Renal pelvis (tissue), 12 donors: ENCODE data around the gene TGM5. TPM values are rescaled to one million over a fixed set of nuclear protein-coding genes. Genes with fewer than 3 reads are reported as not detected.
"Not testable (repeated sequence)": the region's sequence is repeated elsewhere in the genome, so short reads cannot be mapped to it uniquely, and the experiment has no call there.

Experiments
- DNase-seq: peaks from one replicate; pipeline ENCODE4 v3.0.0-alpha.2; 2013
- long read RNA-seq, 16 experiments: transcript quantifications; one replicate each; lab custom pipeline, GENCODE V29; 2026
- polyA plus RNA-seq, 3 donors: library from polyadenylated mRNA; unstranded; fragments of 120-200 nt; gene quantifications; one replicate each; pipeline ENCODE4 v1.2.1, GENCODE V29; 2013; ENCODE audit not compliant: insufficient read length in 3 of 3

Gene TGM5, protein sequence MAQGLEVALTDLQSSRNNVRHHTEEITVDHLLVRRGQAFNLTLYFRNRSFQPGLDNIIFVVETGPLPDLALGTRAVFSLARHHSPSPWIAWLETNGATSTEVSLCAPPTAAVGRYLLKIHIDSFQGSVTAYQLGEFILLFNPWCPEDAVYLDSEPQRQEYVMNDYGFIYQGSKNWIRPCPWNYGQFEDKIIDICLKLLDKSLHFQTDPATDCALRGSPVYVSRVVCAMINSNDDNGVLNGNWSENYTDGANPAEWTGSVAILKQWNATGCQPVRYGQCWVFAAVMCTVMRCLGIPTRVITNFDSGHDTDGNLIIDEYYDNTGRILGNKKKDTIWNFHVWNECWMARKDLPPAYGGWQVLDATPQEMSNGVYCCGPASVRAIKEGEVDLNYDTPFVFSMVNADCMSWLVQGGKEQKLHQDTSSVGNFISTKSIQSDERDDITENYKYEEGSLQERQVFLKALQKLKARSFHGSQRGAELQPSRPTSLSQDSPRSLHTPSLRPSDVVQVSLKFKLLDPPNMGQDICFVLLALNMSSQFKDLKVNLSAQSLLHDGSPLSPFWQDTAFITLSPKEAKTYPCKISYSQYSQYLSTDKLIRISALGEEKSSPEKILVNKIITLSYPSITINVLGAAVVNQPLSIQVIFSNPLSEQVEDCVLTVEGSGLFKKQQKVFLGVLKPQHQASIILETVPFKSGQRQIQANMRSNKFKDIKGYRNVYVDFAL
- not detected for polyA plus RNA-seq
- long read RNA-seq, donor 1, result 0 reads
- long read RNA-seq, donor 2, result 0 reads
- long read RNA-seq, donor 3, result 0 reads
- long read RNA-seq, donor 4, result 0 reads
- long read RNA-seq, donor 5, result 0 reads
- long read RNA-seq, donor 6, result 0 reads
- long read RNA-seq, donor 7, result 0 reads
- long read RNA-seq, donor 8, result 0 reads
- long read RNA-seq, donor 9, result 0 reads
- long read RNA-seq, donor 10, result 0 reads
- long read RNA-seq, donor 11, result 0 reads
- long read RNA-seq, donor 12, result 0 reads
- long read RNA-seq, donor 13, result 0 reads
- long read RNA-seq, donor 14, result 0 reads
- long read RNA-seq, donor 15, result 0 reads
- long read RNA-seq, donor 16, result 0 reads

GRCh38 chr15:43266834-43267233, at the start of gene TGM5:
Gene TGM5 (minus strand): TSS chr15:43266928. CDS start chr15:43266849, 79 bp downstream.
- DNase-seq, result no peak

DNA sequence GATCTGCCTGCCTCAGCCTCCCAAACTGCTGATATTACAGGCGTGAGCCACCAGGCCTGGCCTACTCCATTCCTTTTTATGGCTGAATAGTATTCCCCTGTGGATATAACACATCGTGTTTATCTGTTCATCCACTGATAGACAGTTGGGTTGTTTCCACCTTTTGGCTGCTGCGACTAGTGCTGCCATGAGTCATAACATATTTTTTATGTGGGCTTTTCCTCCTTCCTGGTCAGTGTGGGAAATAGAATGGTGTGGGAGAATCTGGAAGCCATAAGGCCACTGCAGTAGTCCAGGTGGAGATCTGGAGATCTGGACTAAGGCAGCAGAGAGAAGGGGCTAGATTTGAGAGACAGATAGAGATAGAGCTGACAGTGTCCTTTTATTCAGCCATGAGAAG, 47.4 kb upstream of the TGM5 start:
- DNase-seq, result no peak

- DNase-seq, result no peak
Measured at GRCh38 chr15:43312378-43312777, 45.6 kb upstream of the TGM5 start.

GRCh38 chr15:43302205-43302817, 35.6 kb upstream of the TGM5 start, which contains the start of gene TGM7:
Gene TGM7 (minus strand): TSS chr15:43302255.
- no peak for DNase-seq

GRCh38 chr15:43299884-43300283, 33.2 kb upstream of the TGM5 start:
- no peak for DNase-seq

DNA sequence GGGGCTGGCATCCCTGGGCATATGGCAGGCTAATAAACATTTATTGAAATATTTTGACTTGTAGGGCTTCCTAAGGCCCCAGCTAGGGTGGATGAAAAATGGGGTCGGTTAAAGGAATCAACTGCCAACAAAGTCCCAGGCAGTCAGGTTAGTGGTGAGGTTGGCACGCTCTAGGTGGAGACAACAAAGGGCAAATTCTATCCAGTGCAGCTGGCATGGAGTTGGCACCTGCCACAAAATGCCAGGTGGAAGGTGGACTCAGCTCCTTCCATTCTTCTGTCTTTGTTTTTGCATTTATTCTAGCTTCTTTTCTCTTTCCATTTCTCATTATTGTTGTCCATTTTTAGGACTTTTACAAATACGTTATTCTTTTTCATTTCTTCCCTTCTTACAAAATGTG, 32.7 kb upstream of the TGM5 start:
- DNase-seq, result no peak

DNA sequence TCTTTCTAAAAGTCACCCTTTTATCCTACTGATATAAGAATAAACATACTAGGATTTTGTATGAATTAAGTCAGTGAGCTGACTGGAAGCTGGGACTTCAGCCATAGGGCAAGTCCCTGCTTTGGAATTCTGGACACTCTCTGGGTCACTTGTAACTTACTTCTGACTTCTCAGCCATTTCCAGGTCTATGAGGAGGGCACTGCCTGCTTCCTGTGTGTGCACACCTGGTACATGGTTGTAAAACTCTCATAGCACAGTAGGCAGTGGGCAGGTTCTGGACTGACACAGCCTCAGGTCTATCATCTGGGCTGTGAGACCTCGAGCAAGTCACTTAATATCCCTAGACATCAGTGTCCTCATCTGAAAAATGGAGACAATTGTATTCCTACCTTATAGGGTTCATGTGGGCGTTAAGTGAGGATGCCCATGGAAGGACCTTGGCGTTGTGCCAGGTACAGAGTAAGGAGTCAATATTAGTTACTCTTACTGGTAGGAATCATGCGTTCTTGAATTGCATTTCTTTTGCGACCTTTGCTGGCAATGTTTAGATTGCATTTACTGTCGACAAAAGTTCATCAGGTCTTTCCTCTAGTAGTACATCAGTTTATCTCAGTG, 27.5 kb upstream of the TGM5 start:
- no peak for DNase-seq

DNA sequence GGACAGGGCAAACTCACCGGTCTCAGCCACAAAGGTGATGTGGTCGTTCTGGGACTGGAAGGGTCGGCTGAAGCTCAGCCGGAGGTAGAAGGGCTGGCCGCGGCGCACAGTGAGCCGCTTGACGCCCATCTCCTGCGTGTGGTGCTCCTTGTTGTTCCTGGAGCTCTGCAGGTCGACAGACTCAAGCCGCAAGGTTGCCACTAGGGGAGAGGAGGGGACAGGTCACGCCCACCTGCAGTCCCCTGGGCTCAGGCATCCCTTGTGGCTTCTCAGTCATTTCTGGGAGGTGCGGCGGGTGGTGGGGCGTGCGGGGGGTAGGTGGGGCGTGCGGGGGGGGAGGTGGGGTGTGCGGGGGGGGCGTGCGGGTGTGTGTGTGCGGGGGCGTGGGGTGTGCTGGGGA, 26.7 kb upstream of the TGM5 start:
- DNase-seq, result no peak

DNA sequence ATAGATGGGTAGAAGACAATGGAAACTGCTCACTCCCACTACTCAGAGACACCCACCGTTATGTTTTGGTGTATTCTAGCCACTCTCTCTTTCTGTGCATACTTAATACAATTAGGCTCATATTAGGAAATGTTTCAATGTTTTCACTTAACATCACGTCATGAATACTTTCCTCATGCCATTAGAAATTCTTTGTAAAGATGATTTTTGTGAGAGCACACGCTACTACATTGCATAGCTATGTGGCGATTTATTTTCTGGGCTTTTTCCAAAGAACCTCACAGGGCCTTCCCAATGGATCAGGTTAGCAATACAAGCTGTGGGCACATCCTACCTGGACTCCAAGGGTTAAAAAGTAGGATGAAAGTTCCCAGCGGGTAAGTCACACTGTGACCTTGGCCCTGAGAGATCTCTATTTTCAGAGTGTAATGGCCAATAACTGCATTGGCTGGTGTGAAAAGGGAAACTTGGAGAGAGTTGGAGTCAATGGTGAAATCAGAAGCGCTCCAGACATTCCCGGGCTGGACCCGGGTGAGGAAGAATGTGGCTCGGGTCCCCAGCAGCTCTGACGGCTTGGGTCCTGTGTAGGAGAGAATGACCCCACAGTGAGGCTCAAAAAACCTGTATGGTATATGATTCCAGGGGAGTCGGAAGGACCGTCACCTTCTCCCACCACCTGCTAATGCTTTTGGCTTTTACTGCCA, 25.8 kb upstream of the TGM5 start:
- DNase-seq, result no peak

DNA sequence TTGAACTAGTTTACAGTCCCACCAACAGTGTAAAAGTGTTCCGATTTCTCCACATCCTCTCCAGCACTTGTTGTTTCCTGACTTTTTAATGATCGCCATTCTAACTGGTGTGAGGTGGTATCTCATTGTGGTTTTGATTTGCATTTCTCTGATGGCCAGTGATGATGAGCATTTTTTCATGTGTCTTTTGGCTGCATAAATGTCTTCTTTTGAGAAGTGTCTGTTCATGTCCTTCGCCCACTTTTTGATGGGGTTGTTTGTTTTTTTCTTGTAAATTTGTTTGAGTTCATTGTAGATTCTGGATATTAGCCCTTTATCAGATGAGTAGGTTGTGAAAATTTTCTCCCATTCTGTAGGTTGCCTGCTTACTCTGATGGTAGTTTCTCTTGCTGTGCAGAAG, 22.9 kb upstream of the TGM5 start:
- not testable (repeated sequence) for DNase-seq

GRCh38 chr15:43287254-43287653, 20.5 kb upstream of the TGM5 start:
- DNase-seq, result no peak

DNA sequence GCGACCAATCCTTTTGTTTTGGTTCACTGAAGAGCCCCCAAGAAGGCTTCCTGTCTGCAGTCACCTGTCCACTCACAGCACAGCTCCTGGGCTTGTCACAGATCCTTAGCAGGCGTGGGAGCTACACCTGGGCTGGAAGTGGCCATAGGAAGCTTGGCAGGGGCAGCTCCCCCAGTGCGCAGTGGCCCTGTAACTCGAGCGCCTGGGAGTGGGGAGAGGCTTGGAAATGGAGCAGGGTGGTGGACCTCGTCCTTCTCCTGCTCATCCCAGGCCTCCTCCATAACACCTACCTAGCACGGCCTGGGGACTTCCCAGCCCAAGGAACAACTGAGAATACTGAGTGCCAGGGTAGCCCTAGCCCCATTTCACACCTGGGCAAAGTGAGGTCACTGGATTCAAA, 19.3 kb upstream of the TGM5 start:
- no peak for DNase-seq

DNA sequence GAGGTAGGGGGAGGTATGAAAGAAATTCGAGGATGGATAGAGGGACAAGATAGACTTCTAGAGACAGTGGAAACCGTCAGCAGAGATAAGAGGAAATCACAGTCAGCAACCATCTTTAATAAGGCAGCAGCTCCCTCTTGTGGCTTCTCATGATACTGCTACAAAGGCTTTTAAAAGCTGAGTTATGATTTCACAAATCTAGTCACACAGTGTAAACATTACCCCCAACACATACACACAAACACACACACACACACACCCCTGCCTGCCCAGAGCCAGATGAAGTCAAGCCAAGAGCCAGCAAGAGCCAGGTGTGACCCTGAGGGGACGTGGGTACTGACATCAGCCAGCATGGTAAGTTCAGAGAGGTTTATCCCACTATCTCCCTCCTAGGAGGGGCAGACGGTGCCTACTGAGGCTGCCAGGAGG, 18.9 kb upstream of the TGM5 start:
- DNase-seq, result peak; percentile 64

GRCh38 chr15:43283526-43283925, 16.8 kb upstream of the TGM5 start:
- no peak for DNase-seq

- no peak for DNase-seq
Measured at GRCh38 chr15:43281926-43282602, 15.3 kb upstream of the TGM5 start.

DNA sequence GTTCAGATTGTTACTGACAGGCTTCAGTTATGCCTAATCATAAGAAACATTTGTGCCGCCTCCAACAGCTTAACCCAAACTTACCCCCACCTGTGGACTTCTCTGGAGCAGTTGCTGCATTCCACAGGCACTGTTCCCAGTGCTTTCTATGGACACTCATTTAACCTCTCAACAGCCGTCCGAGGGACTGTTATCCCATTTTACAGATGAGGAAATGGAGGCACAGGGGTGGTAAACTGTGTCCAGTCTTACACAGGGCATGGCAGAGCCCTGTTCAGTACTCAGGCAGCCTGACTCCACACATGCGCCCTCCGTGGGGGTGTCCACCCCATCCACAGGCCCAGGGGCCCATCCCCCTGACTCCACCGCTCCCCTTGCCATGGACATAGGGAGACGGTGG, 14.3 kb upstream of the TGM5 start:
- DNase-seq, result no peak

- DNase-seq, result no peak
Measured at GRCh38 chr15:43279496-43279895, 12.8 kb upstream of the TGM5 start.

DNA sequence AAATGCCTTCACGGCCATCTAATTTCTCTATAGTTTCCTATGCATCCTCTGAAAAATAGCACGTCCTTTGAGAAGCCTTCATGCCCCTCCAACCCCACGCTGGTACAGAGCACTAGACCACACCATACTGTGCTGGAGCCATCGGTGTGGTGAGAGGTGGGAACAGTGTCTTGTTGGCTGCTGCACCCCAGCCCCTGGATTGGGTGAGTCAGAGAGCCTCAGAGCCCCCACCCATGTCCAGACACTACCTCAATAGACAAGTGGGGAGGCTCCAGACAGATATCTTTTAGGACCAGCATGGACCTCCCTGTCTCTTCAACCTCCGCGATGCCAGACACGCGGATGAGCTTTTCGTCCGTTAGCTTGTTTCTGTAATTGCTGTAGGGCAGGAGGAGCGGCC, 12.1 kb upstream of the TGM5 start:
- DNase-seq, result no peak

- DNase-seq, result no peak
Measured at GRCh38 chr15:43277901-43278300, 11.2 kb upstream of the TGM5 start.

- no peak for DNase-seq
Measured at GRCh38 chr15:43277231-43277823, 10.6 kb upstream of the TGM5 start.
